Urothelium cell line (cell line): Measurements from ENCODE around the gene CLDN15.
"Not testable (repeated sequence)": the region's sequence is repeated elsewhere in the genome, so short reads cannot be mapped to it uniquely, and the experiment has no call there.

Experiments
- DNase-seq: peaks from one replicate; pipeline ENCODE4 v3.0.0; 2011; ENCODE audit warnings: low spot score, mixed read lengths
- FAIRE-seq: peaks from 2 replicates; lab custom pipeline; 2011; peaks lifted over from hg19 to GRCh38; lab: Jason Lieb, UNC

CLDN15 gene

DNA sequence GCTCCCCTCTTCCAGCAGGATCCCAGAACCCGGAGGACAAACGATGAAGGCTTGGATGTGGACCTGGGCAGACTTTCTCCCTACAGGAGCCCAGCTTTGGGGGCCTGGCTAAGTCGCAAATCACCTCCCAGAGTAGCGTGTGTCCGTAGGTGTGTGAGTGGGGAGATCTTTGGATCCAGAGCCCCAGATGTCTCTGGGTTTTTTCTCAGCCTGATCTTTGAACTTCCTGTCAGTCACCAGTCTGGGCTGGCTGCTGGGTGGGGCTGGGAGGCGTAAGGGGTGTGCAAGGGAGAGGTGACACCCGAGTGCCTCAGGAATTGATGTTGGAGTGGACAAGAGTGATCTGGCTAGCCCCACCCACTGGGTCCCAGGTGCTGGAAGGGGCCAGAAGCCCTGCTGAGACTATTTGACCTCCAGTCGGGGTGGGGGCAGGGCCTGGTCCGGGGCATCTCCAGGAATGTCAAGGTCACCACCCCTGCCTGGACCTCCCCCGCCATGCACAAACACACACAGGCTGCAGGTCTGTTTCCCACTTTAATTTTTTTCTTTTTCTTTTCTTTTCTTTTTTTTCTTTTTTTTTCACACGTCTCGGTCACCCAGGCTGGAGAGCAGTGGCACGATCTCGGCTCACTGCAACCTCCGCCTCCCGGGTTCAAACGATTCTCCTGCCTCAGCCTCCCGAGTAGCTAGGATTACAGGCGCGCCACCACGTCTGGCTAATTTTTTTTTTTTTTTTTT, 36.6 kb downstream of the CLDN15 start, which contains the start of gene MOGAT3:
Gene MOGAT3 (minus strand): TSS at position 175 of the 738 bp plus-strand sequence. CDS start 182 bp downstream, outside the sequence.
- FAIRE-seq: no peak
- DNase-seq: no peak

DNA sequence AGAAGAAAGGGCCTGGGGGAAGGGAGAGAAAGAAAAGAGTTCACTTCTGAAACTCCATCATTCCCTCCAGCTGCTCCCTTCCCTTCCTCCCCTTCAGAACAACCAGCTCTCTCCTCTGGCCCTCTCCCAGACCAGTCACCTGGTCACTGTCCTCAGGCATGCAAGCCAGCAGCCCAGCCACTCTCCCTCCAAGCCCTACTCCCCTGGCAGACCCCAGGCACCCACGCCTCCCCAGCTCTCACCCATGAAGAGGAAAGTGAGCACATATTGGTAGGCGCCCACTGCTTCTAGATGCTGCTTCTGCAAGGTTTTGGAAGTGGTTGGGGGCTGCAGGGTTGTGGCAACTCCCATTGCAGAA, 37.1 kb downstream of the CLDN15 start:
- FAIRE-seq: no peak

DNA sequence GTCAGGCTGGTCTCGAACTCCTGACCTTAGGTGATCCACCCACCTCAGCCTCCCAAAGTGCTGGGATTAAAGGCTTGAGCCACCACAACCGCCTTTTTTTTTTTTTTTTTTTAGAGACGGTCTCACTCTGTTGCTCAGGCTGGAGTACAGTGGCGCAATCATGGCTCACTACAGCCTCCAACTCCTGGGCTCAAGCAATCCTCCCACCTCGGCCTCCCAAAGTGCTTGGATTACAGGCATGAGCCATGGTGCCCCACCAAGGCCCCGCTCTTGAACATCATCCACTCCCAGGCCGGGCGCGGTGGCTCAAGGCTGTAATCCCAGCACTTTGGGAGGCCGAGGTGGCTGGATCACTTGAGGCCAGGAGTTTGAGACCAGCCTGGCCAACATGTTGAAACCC, 38.1 kb downstream of the CLDN15 start:
- not testable (repeated sequence) for DNase-seq, FAIRE-seq

More for the DNA sequence above, 37.1 kb downstream of the CLDN15 start:
- DNase-seq: no peak

DNA sequence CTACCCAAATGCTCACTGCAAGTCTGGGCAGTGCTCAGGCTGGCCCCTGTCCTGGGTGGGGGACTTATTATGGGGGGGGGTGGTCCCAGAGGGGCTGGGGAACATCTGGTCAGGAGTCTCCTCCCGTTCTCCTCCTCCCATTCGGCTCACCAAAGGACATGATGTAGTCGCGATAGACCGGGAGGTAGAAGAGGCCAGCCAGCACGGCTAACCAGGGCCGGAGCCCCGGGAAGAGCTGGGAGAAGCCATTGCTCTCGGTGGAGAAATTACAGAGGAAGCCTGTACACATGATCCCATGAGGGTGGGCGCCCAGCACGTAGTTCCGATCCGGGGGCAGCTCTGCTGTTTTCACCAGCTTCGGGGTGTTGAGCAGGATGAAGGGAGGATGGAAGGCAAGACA, 39.1 kb downstream of the CLDN15 start:
- FAIRE-seq (no peak), DNase-seq (no peak)

- FAIRE-seq (no peak), DNase-seq (no peak)
Observed at GRCh38 chr7:101197991-101198390, 39.6 kb downstream of the CLDN15 start.

DNA sequence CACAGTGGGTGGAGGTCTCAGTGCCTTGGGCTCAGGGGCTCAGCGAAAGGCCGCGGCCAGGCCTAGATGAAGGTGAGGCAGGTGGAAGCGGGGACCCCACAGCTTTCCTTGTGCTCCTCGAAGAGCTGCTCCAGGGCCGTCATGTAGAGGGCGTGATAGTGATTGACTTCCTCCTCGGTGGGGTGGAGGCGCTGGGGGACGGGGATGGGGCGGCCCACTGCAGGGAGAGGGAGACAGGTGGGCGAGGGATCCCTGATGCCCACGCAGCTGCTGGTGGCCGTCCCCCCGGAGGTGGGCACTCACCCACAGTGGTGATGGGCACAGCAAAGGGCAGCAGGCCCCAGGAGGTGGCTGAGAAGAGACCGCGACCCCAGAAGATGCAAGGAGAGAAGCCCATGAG, 41.7 kb downstream of the CLDN15 start:
- FAIRE-seq (peak; percentile 5), DNase-seq (no peak)

- FAIRE-seq (no peak), DNase-seq (no peak)
Observed at GRCh38 chr7:101189109-101189508, 48.5 kb downstream of the CLDN15 start.

GRCh38 chr7:101186844-101187428, 50.7 kb downstream of the CLDN15 start:
- FAIRE-seq (no peak), DNase-seq (no peak)

DNA sequence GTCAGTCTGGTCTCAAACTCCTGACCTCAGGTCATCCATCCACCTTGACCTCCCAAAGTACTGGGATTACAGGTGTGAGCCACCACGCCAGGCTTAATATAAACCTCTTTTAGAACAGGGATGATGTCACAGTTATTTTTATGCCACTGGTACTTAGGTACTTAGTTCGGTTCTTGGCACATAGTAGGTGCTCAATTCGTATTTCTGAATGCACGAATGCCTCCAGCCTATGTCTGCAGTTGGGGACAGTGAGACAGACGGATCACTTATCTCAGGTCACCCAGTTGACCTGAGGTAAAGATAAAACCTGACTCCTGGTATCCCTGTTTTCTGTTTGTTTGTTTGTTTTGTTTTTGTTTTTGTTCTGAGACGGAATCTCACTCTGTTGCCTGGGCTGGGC, 51.4 kb downstream of the CLDN15 start:
- DNase-seq: no peak
- FAIRE-seq: no peak

- peak; percentile 83 for DNase-seq
- peak; percentile 79 for FAIRE-seq
Observed at GRCh38 chr7:101185258-101185839, 52.3 kb downstream of the CLDN15 start.
